HL-60/S4 (cell line): ENCODE measurements around the gene VWA7.

Experiments used
- in situ Hi-C: fragments of 300-500 bp; cut with MboI; formaldehyde crosslinking; loops from 2 replicates; pipeline ENCODE4 v1.14.3; 2022; ENCODE audit warnings: low sequenced_read_pairs

VWA7 gene

DNA sequence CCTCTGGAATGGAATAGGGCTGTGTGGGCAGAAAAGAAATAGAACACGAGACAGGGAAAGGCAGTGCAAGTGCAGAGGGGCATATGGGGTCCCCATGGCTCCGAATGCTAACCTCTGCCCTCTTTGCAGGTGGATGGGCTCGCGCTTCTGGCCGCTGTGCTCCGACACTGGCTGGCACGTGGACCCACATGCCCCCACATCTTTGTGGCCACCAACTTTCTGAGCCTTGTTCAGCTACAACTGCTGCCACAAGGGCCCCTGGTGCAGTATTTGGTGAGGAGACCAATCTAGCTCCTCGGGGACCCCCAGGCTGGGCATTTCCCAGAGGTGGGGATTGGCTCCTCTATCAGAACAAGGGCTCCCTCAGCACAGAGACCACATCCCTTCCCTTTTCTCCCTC lies 15.8 kb downstream of the VWA7 start:
- in situ Hi-C loops = no loop called here

DNA sequence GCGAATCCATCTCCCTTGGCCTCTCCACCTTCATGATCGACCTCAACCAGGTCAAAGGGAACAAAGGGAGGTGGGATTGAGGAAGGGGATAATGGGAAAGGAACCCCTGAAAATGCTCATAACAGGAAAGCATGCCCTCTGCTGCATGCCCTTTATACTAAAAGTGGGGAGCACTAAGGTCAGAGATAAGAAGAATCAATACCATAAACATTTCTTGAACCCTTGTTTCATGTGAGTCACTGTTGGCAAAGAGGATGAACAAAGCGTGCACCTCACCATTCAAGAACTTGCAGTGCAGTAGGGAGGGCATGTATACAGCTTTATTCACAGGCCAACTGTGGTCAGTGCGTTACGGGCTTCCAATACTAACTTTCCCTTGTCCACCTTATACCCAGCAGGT lies 16.3 kb downstream of the VWA7 start:
- in situ Hi-C loops = no loop called here

DNA sequence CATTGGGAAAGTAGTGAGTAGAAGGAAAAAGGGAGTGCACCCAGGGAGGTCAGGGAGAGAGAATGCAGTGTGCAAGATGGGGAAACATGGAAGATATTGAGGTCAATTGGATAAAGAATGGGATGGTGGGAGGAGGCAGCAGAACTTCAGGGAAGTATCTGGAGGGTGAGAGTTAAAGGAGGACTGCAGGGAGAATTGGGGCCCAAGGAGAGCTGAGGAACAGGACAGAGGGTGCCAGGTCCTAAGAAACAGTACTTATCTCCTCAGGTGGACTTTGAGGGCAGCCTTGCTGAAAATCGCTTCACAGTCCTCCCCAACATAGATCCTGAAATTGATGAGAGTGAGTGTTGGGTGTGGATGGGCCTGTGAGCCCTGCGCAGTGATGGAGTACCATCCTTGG lies 18.8 kb downstream of the VWA7 start:
- in situ Hi-C loops = no loop called here

DNA sequence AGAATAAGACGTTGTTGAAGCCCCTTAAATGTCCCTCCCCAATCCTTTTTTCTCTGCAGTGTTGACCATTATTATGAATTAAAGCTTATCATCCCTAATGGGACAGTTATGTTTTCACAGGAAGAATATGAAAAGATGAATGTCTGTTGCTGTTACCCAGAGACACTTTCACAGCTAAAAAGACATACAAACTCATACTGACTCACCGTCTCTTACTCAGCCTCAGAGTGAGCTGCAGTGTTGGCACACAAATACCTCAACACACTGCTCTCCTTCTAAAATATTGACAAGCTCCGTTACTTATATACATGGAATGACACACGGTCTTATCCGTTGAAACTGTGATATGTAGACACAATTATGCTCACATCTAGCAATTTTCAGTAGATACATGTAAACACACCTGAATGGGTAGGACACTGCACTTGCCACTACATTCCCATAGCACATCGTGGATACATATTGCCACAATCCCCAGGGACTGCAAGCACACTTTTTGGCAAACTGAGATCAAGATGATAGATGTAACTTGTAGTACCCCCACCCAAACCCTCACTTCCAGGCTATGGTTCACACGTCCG lies 24.3 kb downstream of the VWA7 start:
- in situ Hi-C loops = no loop called here

DNA sequence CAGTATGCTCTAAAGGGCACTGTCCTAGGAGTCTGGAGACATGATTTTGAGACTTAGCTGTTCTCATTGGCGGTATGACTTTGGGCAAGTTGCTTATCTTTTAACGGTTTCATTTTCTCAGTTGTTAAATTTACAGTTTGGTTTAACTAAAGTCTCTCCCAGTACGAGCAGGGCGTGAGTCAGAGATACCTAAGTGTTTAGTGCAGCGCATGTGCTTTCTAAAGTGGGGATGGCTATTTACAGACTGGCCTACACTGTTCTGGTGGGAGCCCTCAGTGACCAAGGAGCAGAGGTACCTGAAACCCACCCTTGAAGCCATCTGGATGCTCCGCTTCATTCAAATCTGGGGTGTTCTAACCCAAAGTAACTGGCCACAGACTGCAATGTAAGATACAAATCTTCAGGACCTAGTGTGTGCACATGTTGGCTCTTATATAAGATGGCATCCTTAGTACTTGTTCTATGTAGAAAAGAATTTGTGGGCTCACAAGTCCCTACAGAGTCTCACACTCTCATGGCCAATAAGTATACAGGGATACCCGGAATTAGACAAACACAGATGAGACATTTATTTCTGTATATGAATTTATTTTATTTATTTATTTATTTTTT lies 26.6 kb downstream of the VWA7 start:
- in situ Hi-C loops = no loop called here

DNA sequence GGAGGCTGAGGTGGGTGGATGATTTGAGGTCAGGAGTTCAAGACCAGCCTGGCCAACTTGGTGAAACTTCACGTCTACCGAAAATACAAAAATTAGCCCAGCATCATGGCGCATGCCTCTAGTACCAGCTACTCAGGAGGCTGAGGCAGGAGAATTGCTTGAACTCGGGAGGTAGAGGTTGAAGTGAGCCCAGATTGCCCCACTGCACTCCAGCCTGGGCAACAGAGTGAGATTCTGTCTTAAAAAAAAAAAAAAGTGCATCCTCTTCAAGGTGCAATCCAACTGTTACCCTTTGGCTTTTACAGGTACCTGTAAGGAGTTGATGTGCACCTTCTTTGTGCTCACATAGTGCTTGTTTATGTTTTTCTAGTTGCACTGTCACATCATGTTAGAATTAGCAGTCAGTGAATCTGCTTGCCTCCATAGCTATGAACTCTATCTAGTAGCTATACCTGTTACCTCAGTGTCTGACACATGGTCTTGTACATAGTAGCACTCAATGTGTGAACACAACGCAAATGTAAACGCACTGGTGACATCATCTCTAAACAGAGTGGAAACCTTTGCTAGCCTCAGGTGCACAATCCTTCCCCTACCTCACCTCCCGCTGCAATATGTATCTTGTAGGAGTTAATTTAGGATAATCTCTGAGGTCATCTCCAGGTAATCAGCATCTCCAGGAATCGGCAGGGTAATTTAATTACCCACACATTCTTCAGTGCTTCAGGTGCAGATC lies 27.7 kb downstream of the VWA7 start:
- in situ Hi-C loops = no loop called here

DNA sequence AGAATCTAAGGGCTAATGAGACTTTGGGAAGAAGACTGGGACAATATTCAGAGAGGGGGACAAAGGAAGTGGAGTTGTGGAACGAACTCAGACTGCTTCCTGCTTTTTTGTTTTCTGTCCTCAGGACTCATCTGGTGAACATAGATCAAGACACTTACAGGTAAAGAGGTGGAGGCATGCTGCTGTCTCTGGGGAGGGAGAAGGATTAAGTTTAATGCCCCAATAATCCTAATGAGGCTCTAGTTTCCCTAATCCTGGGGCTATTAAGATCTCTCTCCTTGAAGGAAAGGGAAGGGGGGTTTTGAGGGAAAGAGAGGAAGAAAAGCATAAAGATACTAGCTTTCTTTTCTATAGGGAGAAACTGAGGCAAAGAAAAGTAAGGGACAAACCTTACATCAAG lies 32.7 kb downstream of the VWA7 start:
- in situ Hi-C loops = no loop called here

DNA sequence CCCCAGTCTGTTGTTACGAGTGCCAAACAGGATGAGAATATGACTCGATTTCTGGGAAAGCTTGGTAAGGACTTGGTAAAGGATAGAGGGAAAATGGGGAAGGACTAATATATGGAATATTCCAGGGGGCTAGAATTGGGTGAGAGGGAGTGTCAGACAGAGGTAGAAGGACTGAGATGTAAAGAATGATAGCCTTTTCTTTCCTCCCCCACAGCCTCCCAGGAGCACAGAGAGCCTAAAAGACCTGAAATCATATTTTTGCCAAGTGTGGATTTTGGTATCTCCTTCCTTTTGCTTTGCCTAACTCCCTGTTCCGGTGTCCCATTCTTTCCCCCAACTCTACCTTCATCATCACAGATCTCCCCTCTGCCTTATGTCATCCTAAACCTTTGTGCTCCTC lies 34.2 kb downstream of the VWA7 start:
- in situ Hi-C loops = no loop called here

DNA sequence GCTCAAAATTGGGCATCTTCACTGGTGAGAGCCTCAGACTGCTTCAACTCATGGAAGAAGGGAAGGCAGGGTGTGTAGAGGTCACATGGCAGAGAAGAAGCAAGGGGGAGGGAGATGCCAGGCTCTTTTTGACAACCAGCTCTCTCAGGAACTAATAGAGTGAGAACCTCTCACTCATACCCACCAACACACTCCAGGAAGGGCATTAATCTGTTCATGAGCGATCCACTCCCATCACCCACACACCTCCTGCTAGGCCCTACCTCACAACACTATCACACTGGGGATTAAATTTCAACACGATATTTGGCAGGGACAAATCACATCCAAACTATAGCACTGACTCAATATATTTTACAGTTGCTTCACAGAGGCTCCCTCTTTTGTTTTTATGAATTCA lies 35.3 kb downstream of the VWA7 start:
- in situ Hi-C loops = no loop called here

DNA sequence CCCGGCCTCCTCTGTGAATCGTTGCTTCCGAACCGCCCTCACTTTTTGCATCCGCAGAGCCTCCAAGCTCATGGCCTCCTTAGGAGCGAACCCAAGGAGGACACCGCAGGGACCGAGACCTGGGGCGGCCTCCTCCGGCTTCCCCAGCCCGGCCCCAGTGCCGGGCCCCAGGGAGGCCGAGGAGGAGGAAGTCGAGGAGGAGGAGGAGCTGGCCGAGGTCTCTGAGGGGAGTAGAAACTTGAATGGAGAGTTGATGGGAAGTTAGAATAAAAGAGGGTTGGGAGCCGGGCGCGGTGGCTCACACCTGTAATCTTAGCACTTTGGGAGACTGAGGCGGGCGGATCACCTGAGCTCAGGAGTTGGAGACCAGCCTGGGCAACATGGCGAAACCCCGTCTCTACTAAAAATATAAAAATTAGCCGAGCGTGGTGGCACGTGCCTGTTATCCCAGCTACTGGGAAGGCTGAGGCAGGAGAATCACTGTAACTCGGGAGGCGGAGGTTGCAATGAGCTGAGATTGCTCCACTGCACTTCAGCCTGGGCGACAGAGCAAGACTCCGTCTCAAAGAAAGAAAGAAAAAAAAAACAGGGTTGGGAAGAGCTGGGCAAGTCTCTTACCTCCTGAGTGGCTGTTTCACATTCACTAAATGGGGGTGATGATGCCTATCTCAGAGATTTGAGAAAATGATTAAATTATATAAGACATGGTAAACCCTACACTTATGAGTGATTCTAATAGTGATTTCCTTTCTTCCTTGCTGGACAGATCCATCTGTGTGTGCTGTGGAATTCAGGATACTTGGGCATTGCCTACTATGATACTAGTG lies 36.5 kb downstream of the VWA7 start:
- in situ Hi-C loops = no loop called here

DNA sequence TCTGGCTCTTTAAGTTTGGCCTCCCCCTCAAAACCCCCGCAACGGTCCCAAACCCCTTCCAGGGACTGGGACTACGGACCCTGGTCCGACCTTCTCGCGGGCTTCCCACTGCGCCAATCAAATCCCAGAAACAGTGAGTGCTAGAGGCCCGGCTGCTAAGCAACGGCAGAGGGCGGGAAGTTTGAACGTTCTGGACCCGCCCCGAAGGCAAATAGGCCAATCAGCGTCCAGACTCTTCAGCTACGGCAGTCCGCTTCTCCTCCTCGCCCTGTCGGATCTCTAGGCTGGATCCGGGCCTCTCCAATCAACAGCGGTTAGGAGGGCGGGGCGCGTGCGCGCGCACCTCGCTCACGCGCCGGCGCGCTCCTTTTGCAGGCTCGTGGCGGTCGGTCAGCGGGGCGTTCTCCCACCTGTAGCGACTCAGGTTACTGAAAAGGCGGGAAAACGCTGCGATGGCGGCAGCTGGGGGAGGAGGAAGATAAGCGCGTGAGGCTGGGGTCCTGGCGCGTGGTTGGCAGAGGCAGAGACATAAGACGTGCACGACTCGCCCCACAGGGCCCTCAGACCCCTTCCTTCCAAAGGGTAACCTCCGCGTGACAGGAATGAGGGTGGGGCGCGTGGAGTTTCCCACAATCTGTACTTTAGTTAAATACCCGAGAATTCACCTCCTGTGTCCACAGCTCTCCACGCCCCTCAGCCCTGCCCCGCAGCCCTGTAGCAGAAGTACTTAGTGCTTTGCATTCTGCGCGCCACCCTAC lies 37.3 kb downstream of the VWA7 start, which contains the start of gene MSH5:
MSH5 (plus strand) TSS at position 367 of the 758 bp plus-strand sequence. CDS start 462 bp downstream, outside the sequence.
- in situ Hi-C loops = no loop called here

DNA sequence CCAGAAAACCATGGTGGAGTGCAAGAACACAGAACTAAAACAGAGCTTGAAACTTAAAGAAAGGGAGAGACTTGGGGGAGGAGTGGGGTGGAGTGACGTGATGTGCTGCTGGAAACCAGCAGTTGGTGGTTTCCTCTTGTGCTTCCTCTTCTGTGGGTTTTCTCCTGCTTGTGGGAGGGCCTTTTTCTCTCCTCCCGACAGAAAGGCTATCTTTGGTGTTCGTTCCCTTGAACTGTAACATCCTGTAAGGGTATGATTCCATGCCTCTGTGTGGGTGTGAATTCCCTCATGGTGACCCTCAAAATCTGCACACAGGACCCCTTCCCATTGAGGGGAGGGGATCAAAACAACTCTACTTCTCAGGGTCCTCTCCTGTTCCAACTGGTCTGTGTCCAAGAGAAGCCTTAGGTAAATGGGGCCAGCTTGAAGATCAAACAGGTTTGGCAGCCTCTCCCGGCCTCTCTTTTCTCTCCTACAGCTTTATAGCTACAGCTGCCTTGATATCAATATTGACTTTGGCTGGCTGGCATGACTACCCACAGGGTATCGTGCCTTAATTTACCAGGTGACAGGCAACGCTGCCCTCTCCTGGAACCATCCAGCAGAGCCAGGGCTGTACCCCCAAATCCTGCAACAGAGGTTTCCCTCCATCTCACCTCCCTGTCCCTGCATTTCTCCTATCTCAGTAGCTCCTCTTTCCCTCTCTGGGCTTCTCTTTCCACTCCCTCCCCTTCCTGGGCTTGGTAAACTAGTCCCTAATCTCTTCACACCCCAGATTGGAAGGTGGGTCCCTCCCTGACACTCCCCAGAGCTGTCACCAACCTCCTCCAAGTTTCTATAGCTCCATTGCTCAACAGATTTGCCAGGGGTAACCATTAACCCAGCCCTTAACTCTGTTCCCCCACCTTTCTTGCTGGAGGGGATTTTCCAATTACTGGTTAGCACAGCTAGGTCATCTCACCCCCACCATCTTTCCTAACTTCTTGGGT lies 38.8 kb downstream of the VWA7 start:
- in situ Hi-C loops = no loop called here

DNA sequence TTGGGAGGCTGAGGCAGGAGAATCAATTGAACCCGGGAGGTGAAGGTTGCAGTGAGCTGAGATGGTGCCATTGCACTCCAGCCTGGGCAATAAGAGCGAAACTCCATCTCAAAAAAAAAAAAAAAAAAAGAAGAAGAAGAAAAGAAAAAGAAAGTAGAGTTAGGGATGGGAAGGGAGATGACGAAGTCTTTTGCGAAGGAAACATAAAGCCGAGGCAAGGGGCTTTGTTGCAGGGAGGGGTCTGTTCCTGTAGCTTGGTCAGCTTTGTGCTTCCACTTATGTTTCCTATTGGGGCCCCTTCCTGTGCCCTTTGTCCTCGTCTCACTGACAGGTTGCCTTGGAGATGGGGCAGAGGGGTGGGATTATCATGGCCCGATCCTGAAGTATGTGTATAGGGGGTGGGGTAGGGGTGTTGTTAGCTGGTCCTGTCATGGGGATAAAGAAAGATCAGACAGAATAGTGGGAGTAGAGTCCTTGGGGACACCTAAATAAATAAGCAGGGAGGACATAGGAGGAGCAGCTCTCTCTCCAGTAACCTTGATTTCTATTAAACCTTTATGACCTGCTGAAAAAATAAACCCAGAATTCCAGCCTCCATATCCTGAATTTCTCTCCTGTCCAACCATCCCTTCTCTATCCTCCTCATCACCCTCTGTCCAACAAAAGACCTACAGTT lies 39.7 kb downstream of the VWA7 start:
- in situ Hi-C loops = no loop called here

DNA sequence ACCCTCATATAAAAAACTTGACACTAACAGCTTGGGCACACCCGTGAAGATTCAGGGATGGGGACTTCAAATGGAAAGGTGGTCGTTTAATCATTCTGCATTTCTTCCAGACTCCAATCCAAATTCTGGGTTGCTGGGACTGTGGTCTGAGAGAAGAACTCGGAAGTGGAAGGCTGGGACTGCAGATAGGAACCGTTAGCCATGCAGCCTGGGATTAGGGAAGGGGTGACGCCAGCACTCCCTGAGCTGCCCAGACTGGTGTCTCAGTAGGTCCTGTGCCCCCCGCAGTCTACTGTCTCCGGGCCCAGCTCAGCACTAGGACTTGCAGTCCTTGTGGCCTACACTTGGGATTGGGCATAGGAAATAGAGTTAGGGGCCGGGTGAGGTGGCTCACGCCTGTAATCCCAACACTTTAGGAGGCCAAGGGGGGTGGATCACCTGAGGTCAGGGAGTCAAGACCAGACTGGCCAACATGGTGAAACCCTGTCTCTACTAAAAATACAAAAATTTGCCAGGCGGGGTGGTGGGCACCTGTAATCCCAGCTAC lies 40.3 kb downstream of the VWA7 start:
- in situ Hi-C loops = no loop called here

DNA sequence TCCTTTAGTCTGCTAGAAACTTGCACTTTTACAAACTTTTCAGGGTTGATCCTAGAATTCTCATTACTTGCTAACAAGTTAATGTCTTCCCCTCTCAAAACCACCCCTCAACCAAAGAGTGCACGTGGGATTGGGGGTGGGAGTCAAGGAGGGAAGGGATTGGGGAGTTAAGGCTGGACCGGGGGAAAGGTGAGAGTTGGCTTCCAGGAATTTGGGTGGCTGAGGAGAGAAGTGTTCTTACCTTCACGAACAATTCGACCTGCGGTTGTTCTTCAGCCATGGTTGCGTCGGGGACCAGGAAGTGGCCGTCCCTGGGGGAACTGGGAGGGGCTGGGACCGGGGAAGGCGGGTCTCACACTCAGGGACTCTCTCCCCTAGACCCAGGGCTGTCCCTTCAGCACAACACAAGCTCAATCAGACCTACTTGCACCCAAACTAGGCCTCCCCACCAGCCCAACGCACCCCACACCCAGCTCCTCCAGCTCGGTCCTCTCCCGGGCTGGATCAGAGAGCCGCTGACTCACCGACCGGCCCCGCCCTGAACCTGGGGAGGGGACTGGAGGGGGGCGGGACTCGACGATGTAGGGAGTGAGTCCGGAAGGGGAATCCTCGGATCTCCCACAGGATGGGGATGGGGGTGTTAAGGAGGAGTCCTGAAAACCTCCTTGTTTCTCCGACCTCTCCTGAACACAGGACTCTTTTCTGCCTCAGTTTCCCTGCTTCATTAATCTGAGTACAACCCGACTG lies 40.9 kb downstream of the VWA7 start, which contains the start of gene CLIC1:
CLIC1 (minus strand) TSS at position 510 of the 747 bp plus-strand sequence; CDS start at position 280, 230 bp downstream.
- in situ Hi-C loops = no loop called here

DNA sequence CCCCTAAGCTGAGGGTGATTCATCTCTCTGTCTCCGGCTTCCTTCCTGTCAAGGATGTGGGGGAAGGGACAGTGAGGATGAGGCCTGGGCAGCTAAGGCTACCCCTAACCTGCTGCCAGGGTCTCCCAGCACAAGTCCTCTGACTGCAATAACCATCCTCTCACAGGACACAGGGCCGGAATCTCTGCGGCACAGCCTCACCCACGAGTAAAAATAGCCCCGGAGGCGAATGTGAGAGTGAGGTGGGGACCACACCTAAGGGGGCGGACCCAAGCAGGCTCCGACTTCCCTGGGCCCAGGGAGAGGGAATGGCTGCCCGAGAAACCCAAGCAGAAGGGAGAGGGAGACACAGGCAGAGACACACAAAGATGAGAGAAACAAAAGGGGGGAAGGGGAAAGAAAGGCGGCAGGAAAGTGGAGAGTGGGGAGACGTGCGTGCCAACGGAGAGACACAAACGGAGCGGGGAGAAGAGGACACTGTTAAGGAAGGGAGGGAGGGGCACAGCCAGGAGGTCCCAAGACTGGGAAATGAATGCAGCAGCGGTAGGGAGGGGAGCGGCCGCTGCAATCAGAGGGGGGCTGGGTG lies 42.2 kb downstream of the VWA7 start:
- in situ Hi-C loops = no loop called here

DNA sequence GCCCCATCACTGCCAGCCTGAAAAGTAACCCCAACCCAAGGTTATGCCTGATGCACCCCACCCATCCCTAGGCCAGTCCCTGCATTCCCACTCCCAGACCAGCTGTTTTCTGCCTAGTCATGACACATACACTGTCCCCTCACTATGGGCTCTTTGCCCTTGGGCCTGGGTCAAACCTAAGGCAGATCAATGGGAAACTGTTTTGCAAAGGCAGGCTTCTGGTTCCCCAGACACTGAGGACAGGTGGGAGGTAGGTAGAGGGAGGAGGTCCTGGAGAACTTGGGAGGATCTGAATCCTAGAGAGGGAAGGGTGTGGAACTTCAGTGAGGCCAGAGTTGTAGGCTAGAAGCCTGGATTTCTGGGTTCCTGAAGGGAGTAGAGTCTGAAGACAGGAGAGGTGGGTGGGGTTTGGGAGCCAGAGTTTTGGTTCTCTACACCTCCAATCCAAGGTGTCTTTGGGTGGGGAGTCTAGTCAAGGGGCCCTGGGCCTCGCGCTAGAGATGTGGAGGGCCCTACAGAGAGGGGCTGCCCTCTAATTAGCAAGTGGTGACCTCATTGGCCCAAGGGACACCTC lies 42.8 kb downstream of the VWA7 start:
- in situ Hi-C loops = no loop called here
